HEK293T (cell line): Measurements from ENCODE around the gene ARFRP1.

Experiments used
- ARNT ChIP-seq: fragments of 450-650 bp; IDR thresholded peaks from 2 replicates; pipeline ENCODE4 v1.6.1; 2017; ENCODE audit warnings: mild to moderate bottlenecking
- BHLHE40 ChIP-seq: fragments of 450-650 bp; IDR thresholded peaks from 2 replicates; pipeline ENCODE4 v1.6.1; 2016; ENCODE audit warnings: mild to moderate bottlenecking, moderate library complexity, borderline replicate concordance
- CTBP1 ChIP-seq: fragments of 450-650 bp; IDR thresholded peaks from 2 replicates; pipeline ENCODE4 v1.6.1; 2016; ENCODE audit warnings: borderline replicate concordance
- FOXA1 ChIP-seq: fragments of 450-650 bp; IDR thresholded peaks from 2 replicates; pipeline ENCODE4 v1.6.1; 2016; ENCODE audit warnings: mild to moderate bottlenecking
- FOXK2 ChIP-seq: fragments of 450-650 bp; IDR thresholded peaks from 2 replicates; pipeline ENCODE4 v1.6.1; 2016; ENCODE audit warnings: mild to moderate bottlenecking
- FOXM1 ChIP-seq: fragments of 450-650 bp; IDR thresholded peaks from 2 replicates; pipeline ENCODE4 v1.6.1; 2017; ENCODE audit warnings: mild to moderate bottlenecking, borderline replicate concordance
- LEF1 ChIP-seq: fragments of 450-650 bp; IDR thresholded peaks from 2 replicates; pipeline ENCODE4 v1.6.1; 2017; ENCODE audit warnings: mild to moderate bottlenecking, borderline replicate concordance
- SP1 ChIP-seq: fragments of 450-650 bp; IDR thresholded peaks from 2 replicates; pipeline ENCODE4 v1.6.1; 2017
- SUZ12 ChIP-seq: fragments of 450-650 bp; IDR thresholded peaks from 2 replicates; pipeline ENCODE4 v1.6.1; 2016; ENCODE audit warnings: mild to moderate bottlenecking
- TARDBP ChIP-seq: fragments of 450-650 bp; IDR thresholded peaks from 2 replicates; pipeline ENCODE4 v1.6.1; 2016
- TF ChIP-seq, protein P1 (sequence below): fragments of 450-650 bp; IDR thresholded peaks from 2 replicates; pipeline ENCODE4 v1.6.1; 2016

- no peak for TF ChIP-seq FOXM1
- no peak for TF ChIP-seq FOXA1
- no peak for TF ChIP-seq SP1
- TF ChIP-seq BHLHE40 = no peak
- TF ChIP-seq CTBP1 = no peak
- TF ChIP-seq SUZ12 = no peak
- no peak for TF ChIP-seq TARDBP
- TF ChIP-seq FOXK2 = no peak
- TF ChIP-seq ARNT = no peak
- TF ChIP-seq, protein P1, sequence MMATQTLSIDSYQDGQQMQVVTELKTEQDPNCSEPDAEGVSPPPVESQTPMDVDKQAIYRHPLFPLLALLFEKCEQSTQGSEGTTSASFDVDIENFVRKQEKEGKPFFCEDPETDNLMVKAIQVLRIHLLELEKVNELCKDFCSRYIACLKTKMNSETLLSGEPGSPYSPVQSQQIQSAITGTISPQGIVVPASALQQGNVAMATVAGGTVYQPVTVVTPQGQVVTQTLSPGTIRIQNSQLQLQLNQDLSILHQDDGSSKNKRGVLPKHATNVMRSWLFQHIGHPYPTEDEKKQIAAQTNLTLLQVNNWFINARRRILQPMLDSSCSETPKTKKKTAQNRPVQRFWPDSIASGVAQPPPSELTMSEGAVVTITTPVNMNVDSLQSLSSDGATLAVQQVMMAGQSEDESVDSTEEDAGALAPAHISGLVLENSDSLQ = no peak
- TF ChIP-seq LEF1 = no peak
These were observed 13.0 kb downstream of the ARFRP1 start for GRCh38 chr20:63694584-63695423.
